MM.1S (cell line): ENCODE data around the gene TMEM147.

Experiments used
- DNase-seq: peaks from one replicate; pipeline ENCODE4 v3.0.0-alpha.2; 2015
- H2AFZ ChIP-seq: fragments of 300-600 bp; sonication (generic); 2 replicates; pipeline ENCODE4 v1.6.0; 2016; ENCODE audit warnings: antibody characterized with exemption, low read length
- H3F3A ChIP-seq: fragments of 300-600 bp; sonication (generic); 2 replicates; pipeline ENCODE4 v1.6.1; 2016; ENCODE audit warnings: mild to moderate bottlenecking, antibody characterized with exemption, low read length, moderate library complexity, mixed read lengths; ENCODE audit not compliant: insufficient read depth
- H3K27ac ChIP-seq: fragments of 300-600 bp; sonication (generic); 2 replicates; pipeline ENCODE4 v1.5.1; 2016; ENCODE audit warnings: mild to moderate bottlenecking, low read length
- H3K27me3 ChIP-seq: fragments of 300-600 bp; sonication (generic); replicated peaks from 2 replicates; pipeline ENCODE4 v1.6.0; 2016; ENCODE audit warnings: low read length; ENCODE audit not compliant: insufficient read depth
- H3K36me3 ChIP-seq: fragments of 300-600 bp; sonication (generic); replicated peaks from 2 replicates; pipeline ENCODE4 v1.6.1; 2016; ENCODE audit warnings: mild to moderate bottlenecking, low read length, mixed read lengths; ENCODE audit not compliant: insufficient read depth
- H3K4me1 ChIP-seq: fragments of 300-600 bp; sonication (generic); 2 replicates; pipeline ENCODE4 v1.6.1; 2016; ENCODE audit warnings: low read length, mixed read lengths
- H3K4me2 ChIP-seq: fragments of 300-600 bp; sonication (generic); 2 replicates; pipeline ENCODE4 v1.6.0; 2016; ENCODE audit warnings: low read depth, low read length
- H3K4me3 ChIP-seq: fragments of 300-600 bp; sonication (generic); 2 replicates; pipeline ENCODE4 v1.5.1; 2016; ENCODE audit warnings: low read length, mixed read lengths
- H3K79me2 ChIP-seq: fragments of 300-600 bp; sonication (generic); 2 replicates; pipeline ENCODE4 v1.6.1; 2016; ENCODE audit warnings: mixed run types, low read length, mixed read lengths
- H3K9ac ChIP-seq: fragments of 300-600 bp; sonication (generic); 2 replicates; pipeline ENCODE4 v1.6.1; 2016; ENCODE audit warnings: low read length, mixed read lengths
- H3K9me2 ChIP-seq: fragments of 300-600 bp; sonication (generic); replicated peaks from 2 replicates; pipeline ENCODE4 v1.6.1; 2016; ENCODE audit warnings: mild to moderate bottlenecking, low read length, mixed read lengths; ENCODE audit not compliant: insufficient read depth
- H3K9me3 ChIP-seq: fragments of 300-600 bp; sonication (generic); replicated peaks from 2 replicates; pipeline ENCODE4 v1.6.1; 2016; ENCODE audit warnings: mild to moderate bottlenecking, low read length, mixed read lengths; ENCODE audit not compliant: insufficient read depth
- H4K20me1 ChIP-seq: fragments of 300-600 bp; sonication (generic); 2 replicates; pipeline ENCODE4 v1.6.1; 2016; ENCODE audit warnings: mild to moderate bottlenecking, low read length, moderate library complexity, mixed read lengths; ENCODE audit not compliant: insufficient read depth
- CTCF ChIP-seq: fragments of 300-600 bp; sonication (generic); IDR thresholded peaks from 2 replicates; pipeline ENCODE4 v1.5.1; 2016; ENCODE audit warnings: antibody characterized with exemption, low read length, mixed read lengths
- EZH2 ChIP-seq: fragments of 300-600 bp; sonication (generic); optimal IDR thresholded peaks from 2 replicates; pipeline ENCODE3; 2017; ENCODE audit warnings: low read depth, mild to moderate bottlenecking, antibody characterized with exemption, low read length, mixed read lengths
- EZH2phosphoT487 ChIP-seq: fragments of 300-600 bp; sonication (generic); IDR thresholded peaks from 2 replicates; pipeline ENCODE4 v1.6.1; 2018; ENCODE audit warnings: antibody characterized with exemption, low read length

Gene TMEM147

GRCh38 chr19:35560271-35560670 lies 14.8 kb downstream of the TMEM147 start:
- TF ChIP-seq EZH2phosphoT487, result no peak
- TF ChIP-seq EZH2, result no peak
- TF ChIP-seq CTCF, result no peak
- Histone ChIP-seq H3K9ac (no peak overlapping the region), H3K4me2 (no peak overlapping the region), H3K9me2 (no peaks in the 10 kb centered on the region), H3K36me3 (no peaks in the 10 kb centered on the region), H4K20me1 (no peaks in the 10 kb centered on the region), H2AFZ (no peak overlapping the region), H3K27me3 (peaks cover 87% of the 10 kb centered on the region), H3K9me3 (no peaks in the 10 kb centered on the region), H3K4me1 (no peaks in the 10 kb centered on the region), H3K79me2 (no peaks in the 10 kb centered on the region), H3K4me3 (no peak overlapping the region), H3K27ac (no peak overlapping the region), H3F3A (no peaks in the 10 kb centered on the region)
- no peak for DNase-seq

DNA sequence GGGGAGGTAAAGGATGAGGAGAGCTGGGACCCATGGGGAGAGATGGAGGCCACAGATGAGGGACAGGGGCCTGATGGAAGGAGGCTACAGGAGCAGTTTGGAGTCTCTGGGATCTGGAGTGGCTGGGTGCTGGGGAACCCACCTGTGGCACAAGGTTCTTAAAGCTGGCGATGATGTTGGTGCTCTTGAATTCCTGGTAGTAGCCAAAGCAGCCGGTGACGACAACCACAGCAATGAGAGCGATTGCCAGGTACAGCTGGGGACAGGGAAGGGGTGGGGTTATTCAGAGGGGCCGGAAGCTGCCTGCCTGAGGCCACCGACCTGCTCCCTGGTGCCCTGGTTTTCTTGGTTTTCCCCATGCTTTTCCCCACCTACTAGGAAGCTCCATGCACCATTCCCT lies 15.3 kb downstream of the TMEM147 start:
- H3K9ac ChIP-seq, result no peak overlapping the region
- H3K9me2 ChIP-seq, result no peaks in the 10 kb centered on the region
- TF ChIP-seq CTCF (no peak), EZH2 (no peak), EZH2phosphoT487 (no peak)
- no peak overlapping the region for H3K27ac ChIP-seq
- no peaks in the 10 kb centered on the region for H3K79me2 ChIP-seq
- H4K20me1 ChIP-seq, result no peaks in the 10 kb centered on the region
- no peak overlapping the region for H3K4me3 ChIP-seq
- no peak overlapping the region for H3K4me2 ChIP-seq
- peaks cover 87% of the 10 kb centered on the region for H3K27me3 ChIP-seq
- DNase-seq, result no peak
- H2AFZ ChIP-seq, result no peak overlapping the region
- no peaks in the 10 kb centered on the region for H3K4me1 ChIP-seq
- no peaks in the 10 kb centered on the region for H3K36me3 ChIP-seq
- no peaks in the 10 kb centered on the region for H3K9me3 ChIP-seq
- H3F3A ChIP-seq, result no peaks in the 10 kb centered on the region

GRCh38 chr19:35561436-35561835 lies 16.0 kb downstream of the TMEM147 start:
- Histone ChIP-seq H3K27ac (no peak overlapping the region), H3K27me3 (peaks cover 82% of the 10 kb centered on the region), H3K9me3 (no peaks in the 10 kb centered on the region), H3K4me2 (no peak overlapping the region), H3K9ac (no peak overlapping the region), H3K79me2 (no peaks in the 10 kb centered on the region), H3F3A (no peaks in the 10 kb centered on the region), H3K4me3 (no peak overlapping the region), H3K4me1 (no peaks in the 10 kb centered on the region), H2AFZ (no peak overlapping the region), H3K36me3 (no peaks in the 10 kb centered on the region), H3K9me2 (no peaks in the 10 kb centered on the region), H4K20me1 (no peaks in the 10 kb centered on the region)
- TF ChIP-seq CTCF (no peak), EZH2phosphoT487 (no peak), EZH2 (no peak)
- no peak for DNase-seq
